Loucy (cell line): ENCODE results near the gene RND3.

Experiments used
- H2AFZ ChIP-seq: fragments of 200-600 bp; sonication (generic); 2 replicates; pipeline ENCODE4 v1.6.0; 2016; ENCODE audit warnings: antibody characterized with exemption, mild to moderate bottlenecking, low read length, moderate library complexity
- H3F3A ChIP-seq: fragments of 200-600 bp; 2 replicates; pipeline ENCODE4 v1.6.0; 2016; ENCODE audit warnings: antibody characterized with exemption, low read depth, mild to moderate bottlenecking
- H3K27me3 ChIP-seq: fragments of 200-600 bp; sonication (generic); 2 replicates; pipeline ENCODE4 v1.6.1; 2014; ENCODE audit warnings: low read length, mild to moderate bottlenecking; ENCODE audit not compliant: insufficient read depth, poor library complexity, severe bottlenecking
- H3K36me3 ChIP-seq: fragments of 200-600 bp; sonication (generic); 2 replicates; pipeline ENCODE4 v1.6.1; 2016; ENCODE audit warnings: low read length; ENCODE audit not compliant: insufficient read depth
- H3K4me1 ChIP-seq: fragments of 200-600 bp; sonication (generic); 2 replicates; pipeline ENCODE4 v1.5.1; 2014; ENCODE audit warnings: low read length, mild to moderate bottlenecking; ENCODE audit not compliant: insufficient read depth, poor library complexity, severe bottlenecking
- H3K4me2 ChIP-seq: fragments of 200-600 bp; sonication (generic); 2 replicates; pipeline ENCODE4 v1.6.0; 2014; ENCODE audit warnings: antibody characterized with exemption, low read length, low read depth, mild to moderate bottlenecking; ENCODE audit not compliant: poor library complexity, severe bottlenecking
- H3K4me3 ChIP-seq: fragments of 200-600 bp; sonication (generic); 2 replicates; pipeline ENCODE4 v1.5.1; 2014; ENCODE audit warnings: low read length, mild to moderate bottlenecking, mixed read lengths; ENCODE audit not compliant: poor library complexity, severe bottlenecking
- H3K79me2 ChIP-seq: fragments of 200-600 bp; sonication (generic); 2 replicates; pipeline ENCODE4 v1.6.1; 2014; ENCODE audit warnings: low read length; ENCODE audit not compliant: insufficient read depth
- H3K9ac ChIP-seq: fragments of 200-600 bp; sonication (generic); 2 replicates; pipeline ENCODE4 v1.6.0; 2014; ENCODE audit warnings: mild to moderate bottlenecking, low read depth, low read length, moderate library complexity; ENCODE audit not compliant: poor library complexity, severe bottlenecking
- H3K9me2 ChIP-seq: fragments of 200-600 bp; sonication (generic); replicated peaks from 2 replicates; pipeline ENCODE4 v1.6.1; 2016; ENCODE audit warnings: low read depth, low read length, mixed read lengths
- H3K9me3 ChIP-seq: fragments of 200-600 bp; sonication (generic); 2 replicates; pipeline ENCODE4 v1.6.1; 2014; ENCODE audit warnings: mild to moderate bottlenecking, antibody characterized with exemption, low read length, low read depth; ENCODE audit not compliant: insufficient read depth
- H4K20me1 ChIP-seq: fragments of 200-600 bp; sonication (generic); 2 replicates; pipeline ENCODE4 v1.6.0; 2014; ENCODE audit warnings: antibody characterized with exemption, low read length, mild to moderate bottlenecking; ENCODE audit not compliant: insufficient read depth, poor library complexity, severe bottlenecking
- EZH2phosphoT487 ChIP-seq: fragments of 200-600 bp; IDR thresholded peaks from 2 replicates; pipeline ENCODE4 v1.6.1; 2018; ENCODE audit warnings: antibody characterized with exemption, mild to moderate bottlenecking, moderate library complexity, borderline replicate concordance
- TF ChIP-seq, protein P1 (sequence below): fragments of 200-600 bp; sonication (generic); conservative IDR thresholded peaks from 2 replicates; pipeline ENCODE4 v1.5.1; 2014; ENCODE audit warnings: mild to moderate bottlenecking, antibody characterized with exemption, low read length

The RND3 gene

DNA sequence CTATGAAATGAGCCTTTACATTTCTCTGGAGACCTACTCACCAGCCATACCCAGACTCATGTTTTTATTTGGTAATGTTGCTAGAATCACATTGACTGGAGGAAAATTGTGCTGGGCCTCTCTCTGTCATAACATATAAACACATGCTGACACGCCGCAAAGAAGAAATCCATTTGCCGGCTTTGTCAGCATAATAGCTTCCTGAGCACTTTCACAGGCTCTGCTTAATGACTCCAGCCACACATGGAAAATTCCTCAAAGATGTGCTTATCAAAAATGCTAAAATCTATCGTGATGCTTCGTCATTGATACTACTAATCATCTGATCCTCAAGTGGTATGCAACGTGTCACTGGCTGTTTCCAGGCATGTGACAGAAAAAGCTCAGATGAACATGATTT, 63.1 kb downstream of the RND3 start:
- Histone ChIP-seq H3K27me3 (no peaks in the 10 kb centered on the region), H4K20me1 (no peaks in the 10 kb centered on the region), H3K4me3 (no peak overlapping the region), H3K4me2 (no peak overlapping the region), H3K9me2 (no peaks in the 10 kb centered on the region), H3F3A (no peaks in the 10 kb centered on the region), H3K9ac (no peak overlapping the region), H3K79me2 (no peaks in the 10 kb centered on the region), H3K4me1 (peaks cover 14% of the 10 kb centered on the region), H3K36me3 (no peaks in the 10 kb centered on the region), H2AFZ (no peak overlapping the region), H3K9me3 (no peaks in the 10 kb centered on the region)
- no peak for TF ChIP-seq EZH2phosphoT487
- TF ChIP-seq, protein P1, sequence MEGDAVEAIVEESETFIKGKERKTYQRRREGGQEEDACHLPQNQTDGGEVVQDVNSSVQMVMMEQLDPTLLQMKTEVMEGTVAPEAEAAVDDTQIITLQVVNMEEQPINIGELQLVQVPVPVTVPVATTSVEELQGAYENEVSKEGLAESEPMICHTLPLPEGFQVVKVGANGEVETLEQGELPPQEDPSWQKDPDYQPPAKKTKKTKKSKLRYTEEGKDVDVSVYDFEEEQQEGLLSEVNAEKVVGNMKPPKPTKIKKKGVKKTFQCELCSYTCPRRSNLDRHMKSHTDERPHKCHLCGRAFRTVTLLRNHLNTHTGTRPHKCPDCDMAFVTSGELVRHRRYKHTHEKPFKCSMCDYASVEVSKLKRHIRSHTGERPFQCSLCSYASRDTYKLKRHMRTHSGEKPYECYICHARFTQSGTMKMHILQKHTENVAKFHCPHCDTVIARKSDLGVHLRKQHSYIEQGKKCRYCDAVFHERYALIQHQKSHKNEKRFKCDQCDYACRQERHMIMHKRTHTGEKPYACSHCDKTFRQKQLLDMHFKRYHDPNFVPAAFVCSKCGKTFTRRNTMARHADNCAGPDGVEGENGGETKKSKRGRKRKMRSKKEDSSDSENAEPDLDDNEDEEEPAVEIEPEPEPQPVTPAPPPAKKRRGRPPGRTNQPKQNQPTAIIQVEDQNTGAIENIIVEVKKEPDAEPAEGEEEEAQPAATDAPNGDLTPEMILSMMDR: no peak

DNA sequence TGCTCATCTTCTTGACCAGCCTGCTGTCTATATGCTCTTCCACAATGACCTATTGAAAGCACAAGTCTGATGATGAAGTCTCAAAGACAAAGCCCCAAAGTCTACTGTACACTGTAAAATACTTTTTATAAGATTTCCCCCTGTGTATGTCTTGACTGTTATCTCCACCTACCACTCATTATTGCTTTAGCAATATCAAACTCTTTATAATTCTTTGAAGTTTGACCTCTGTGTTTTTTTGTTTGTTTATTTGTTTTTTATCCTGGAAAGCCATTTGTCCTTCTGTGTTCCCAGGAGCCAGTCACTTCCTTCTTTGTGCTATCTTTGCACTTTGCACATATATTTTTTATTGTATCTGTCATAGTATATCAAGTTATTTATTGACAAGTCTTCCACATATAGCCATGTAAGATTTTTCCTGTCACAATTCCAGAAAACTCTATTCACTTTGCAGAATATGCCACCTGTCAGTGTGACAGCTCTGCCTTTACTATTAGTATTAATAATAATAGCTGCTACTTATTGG, 66.3 kb downstream of the RND3 start:
- no peak overlapping the region for H3K4me3 ChIP-seq
- no peak for TF ChIP-seq EZH2phosphoT487
- TF ChIP-seq, protein P1: no peak
- no peaks in the 10 kb centered on the region for H3K9me3 ChIP-seq
- no peak overlapping the region for H3K4me2 ChIP-seq
- no peak overlapping the region for H2AFZ ChIP-seq
- H3K4me1 ChIP-seq: peaks cover 4% of the 10 kb centered on the region
- no peaks in the 10 kb centered on the region for H3K9me2 ChIP-seq
- H3F3A ChIP-seq: no peaks in the 10 kb centered on the region
- H4K20me1 ChIP-seq: no peaks in the 10 kb centered on the region
- H3K36me3 ChIP-seq: no peaks in the 10 kb centered on the region
- H3K27me3 ChIP-seq: no peaks in the 10 kb centered on the region
- H3K79me2 ChIP-seq: no peaks in the 10 kb centered on the region
- no peak overlapping the region for H3K9ac ChIP-seq

DNA sequence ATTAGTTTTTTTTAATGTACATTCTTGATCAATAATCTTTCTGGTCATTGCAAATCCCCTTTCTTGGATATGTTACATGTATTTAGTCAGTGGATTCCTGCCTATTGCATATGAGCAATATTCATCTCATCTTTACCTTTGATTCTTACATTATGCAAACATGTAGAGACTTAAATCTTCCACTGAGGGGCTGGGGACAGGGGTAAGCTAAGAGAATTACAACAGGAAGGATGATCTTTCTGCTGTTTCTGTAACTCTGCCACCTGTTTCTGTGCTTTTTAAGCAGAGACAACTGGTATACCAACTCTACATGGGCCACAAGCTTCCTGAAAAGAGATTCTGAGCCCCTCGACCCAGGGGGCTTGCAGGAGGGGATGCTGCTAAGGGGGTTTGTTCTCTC, 68.6 kb downstream of the RND3 start:
- H2AFZ ChIP-seq: no peak overlapping the region
- H4K20me1 ChIP-seq: no peaks in the 10 kb centered on the region
- H3K79me2 ChIP-seq: no peaks in the 10 kb centered on the region
- H3F3A ChIP-seq: no peaks in the 10 kb centered on the region
- no peaks in the 10 kb centered on the region for H3K9me3 ChIP-seq
- H3K4me3 ChIP-seq: no peak overlapping the region
- H3K27me3 ChIP-seq: no peaks in the 10 kb centered on the region
- no peak for TF ChIP-seq EZH2phosphoT487
- TF ChIP-seq, protein P1: no peak
- no peak overlapping the region for H3K9ac ChIP-seq
- H3K4me2 ChIP-seq: no peak overlapping the region
- H3K9me2 ChIP-seq: no peaks in the 10 kb centered on the region
- H3K36me3 ChIP-seq: no peaks in the 10 kb centered on the region
- H3K4me1 ChIP-seq: no peaks in the 10 kb centered on the region
